LNCaP clone FGC (cell line): ENCODE data around the gene ZNF154.
"Not testable (repeated sequence)": the region's sequence is repeated elsewhere in the genome, so short reads cannot be mapped to it uniquely, and the experiment has no call there.

Source experiments
- DNase-seq: peaks from one replicate; pipeline ENCODE4 v3.0.0-alpha.2; 2011; ENCODE audit warnings: low read depth
- H3K4me3 ChIP-seq: 2 replicates; pipeline ENCODE4 v1.5.1; 2011; ENCODE audit warnings: mild to moderate bottlenecking, low read depth, low read length, control low read depth
- CTCF ChIP-seq: IDR thresholded peaks from 2 replicates; pipeline ENCODE4 v1.5.1; 2012; ENCODE audit warnings: mild to moderate bottlenecking; ENCODE audit not compliant: control insufficient read depth, insufficient read depth; ENCODE audit errors: extremely low read depth

Gene ZNF154

GRCh38 chr19:57746580-57747471, 37.8 kb upstream of the ZNF154 start, which contains the start of gene ZNF776:
TSS of gene ZNF776 (plus strand) at chr19:57746815. CDS start at chr19:57747059, 244 bp downstream.
- TF ChIP-seq CTCF = no peak
- DNase-seq = peak; percentile 82
- peak within 1 kb of the TSS; percentile 95 for H3K4me3 ChIP-seq

- DNase-seq, H3K4me3 ChIP-seq: not testable (repeated sequence)
Measured at GRCh38 chr19:57738770-57739169, 29.8 kb upstream of the ZNF154 start.

- H3K4me3 ChIP-seq, DNase-seq: not testable (repeated sequence)
- peak; percentile 62 for TF ChIP-seq CTCF
Measured at GRCh38 chr19:57738320-57738719, 29.3 kb upstream of the ZNF154 start.

- no peak for DNase-seq
- H3K4me3 ChIP-seq = no peak overlapping the region
- no peak for TF ChIP-seq CTCF
Measured at GRCh38 chr19:57720878-57721277, 11.9 kb upstream of the ZNF154 start.

- no peak for DNase-seq
- no peak for TF ChIP-seq CTCF
- H3K4me3 ChIP-seq = no peak overlapping the region
Measured at GRCh38 chr19:57719901-57720519, 11.0 kb upstream of the ZNF154 start.

GRCh38 chr19:57719424-57719823, 10.4 kb upstream of the ZNF154 start:
- DNase-seq = no peak
- no peak overlapping the region for H3K4me3 ChIP-seq
- no peak for TF ChIP-seq CTCF

GRCh38 chr19:57712222-57712621, 3.2 kb upstream of the ZNF154 start:
- no peak overlapping the region for H3K4me3 ChIP-seq
- TF ChIP-seq CTCF = no peak
- no peak for DNase-seq
